ENCODE measurements around the gene SYNM. TPM values are rescaled to one million over a fixed set of nuclear protein-coding genes. Genes with fewer than 3 reads are reported as not detected.

Gene SYNM
- total and polyA plus RNA-seq, 2 donors (not counting 1 experiment from before 2014, with no cell fraction given) = 0.04 to 0.27 TPM

DNA sequence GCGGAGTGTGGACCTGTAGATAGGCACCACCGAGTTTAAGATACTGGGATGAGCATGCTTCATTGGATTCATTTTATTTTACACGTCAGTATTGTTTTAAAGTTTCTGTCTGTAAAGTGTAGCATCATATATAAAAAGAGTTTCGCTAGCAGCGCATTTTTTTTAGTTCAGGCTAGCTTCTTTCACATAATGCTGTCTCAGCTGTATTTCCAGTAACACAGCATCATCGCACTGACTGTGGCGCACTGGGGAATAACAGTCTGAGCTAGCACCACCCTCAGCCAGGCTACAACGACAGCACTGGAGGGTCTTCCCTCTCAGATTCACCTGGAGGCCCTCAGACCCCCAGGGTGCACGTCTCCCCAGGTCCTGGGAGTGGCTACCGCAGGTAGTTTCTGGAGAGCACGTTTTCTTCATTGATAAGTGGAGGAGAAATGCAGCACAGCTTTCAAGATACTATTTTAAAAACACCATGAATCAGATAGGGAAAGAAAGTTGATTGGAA lies 29.5 kb downstream of the SYNM start:
- POLR2A ChIA-PET = no interaction called here
- H3K27ac Mint-ChIP-seq = no peak overlapping the region
- no peak for TF ChIP-seq EZH2 (IDR thresholded peaks at IDR 0.05; ENCODE audit: borderline replicate concordance, insufficient read depth, low read depth, low read length, poor library complexity, severe bottlenecking)
- H3K27ac ChIP-seq (ENCODE audit: low read length in 2 of 2) = no peak overlapping the region
- H3K4me3 ChIP-seq (ENCODE audit: control extremely low read depth in 1 of 5, extremely low read depth in 1 of 5, insufficient read depth in 1 of 5, low read depth in 2 of 5, low read length in 4 of 5) = no peak overlapping the region
- no peak overlapping the region for H3K9ac ChIP-seq (ENCODE audit: low read length)
- no peaks in the 10 kb centered on the region for H3K9me3 Mint-ChIP-seq (ENCODE audit: insufficient read depth)
- H3K27me3 ChIP-seq (replicated peaks in 1 of 4; ENCODE audit: control extremely low read depth in 1 of 4, control insufficient read depth in 3 of 4, insufficient read depth in 4 of 4, low read length in 3 of 4) = no peaks in the 10 kb centered on the region
- H3K36me3 ChIP-seq (replicated peaks in 1 of 2; ENCODE audit: control extremely low read depth in 1 of 2, control insufficient read depth in 1 of 2, extremely low read depth in 1 of 2, insufficient read depth in 2 of 2, low read length in 1 of 2) = no peaks in the 10 kb centered on the region
- no peaks in the 10 kb centered on the region for H3K9me3 ChIP-seq (ENCODE audit: control extremely low read depth in 1 of 3, control insufficient read depth in 2 of 3, insufficient read depth in 1 of 3, low read length in 2 of 3)
- H2AFZ ChIP-seq (ENCODE audit: insufficient read depth, low read depth, low read length, poor library complexity, severe bottlenecking) = no peak overlapping the region
- intact Hi-C loops (cut with micrococcal nuclease) = no loop called here
- CTCF ChIA-PET = no interaction called here
- no peak overlapping the region for H3K4me2 ChIP-seq (replicated peaks; ENCODE audit: low read depth, low read length, poor library complexity, severe bottlenecking)
- H4K20me1 ChIP-seq (ENCODE audit: control insufficient read depth, insufficient read depth, low read length, poor library complexity, severe bottlenecking) = no peaks in the 10 kb centered on the region
- peaks cover 5% of the 10 kb centered on the region for H3K4me1 Mint-ChIP-seq
- no peak for ATAC-seq (ENCODE audit: low read depth)
- H3K4me1 ChIP-seq (ENCODE audit: control insufficient read depth in 2 of 2, insufficient read depth in 2 of 2, low read length in 2 of 2) = no peaks in the 10 kb centered on the region
- peaks cover 4% of the 10 kb centered on the region for H3K27me3 Mint-ChIP-seq
- no peaks in the 10 kb centered on the region for H3K79me2 ChIP-seq (ENCODE audit: control insufficient read depth, insufficient read depth, low read length)
- no peak for DNase-seq
- H3K4me3 Mint-ChIP-seq = no peak overlapping the region
- WGBS (ENCODE audit: insufficient coverage) = 88% methylated on average over 4 of the region's 11 CpGs

DNA sequence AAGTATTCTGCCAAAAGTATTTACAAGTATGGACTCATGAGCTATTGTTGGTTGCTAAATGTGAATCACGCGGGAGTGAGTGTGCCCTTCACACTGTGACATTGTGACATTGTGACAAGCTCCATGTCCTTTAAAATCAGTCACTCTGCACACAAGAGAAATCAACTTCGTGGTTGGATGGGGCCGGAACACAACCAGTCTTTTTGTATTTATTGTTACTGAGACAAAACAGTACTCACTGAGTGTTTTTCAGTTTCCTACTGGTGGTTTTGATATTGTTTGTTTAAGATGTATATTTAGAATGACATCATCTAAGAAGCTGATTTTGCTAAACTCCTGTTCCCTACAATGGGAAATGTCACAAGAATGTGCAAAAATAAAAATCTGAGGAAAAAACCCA lies 30.3 kb downstream of the SYNM start:
- Histone ChIP-seq H3K9ac (ENCODE audit: low read length) (no peak overlapping the region), H3K79me2 (ENCODE audit: control insufficient read depth, insufficient read depth, low read length) (no peaks in the 10 kb centered on the region), H3K4me2 (replicated peaks; ENCODE audit: low read depth, low read length, poor library complexity, severe bottlenecking) (no peak overlapping the region), H2AFZ (ENCODE audit: insufficient read depth, low read depth, low read length, poor library complexity, severe bottlenecking) (no peak overlapping the region), H3K36me3 (replicated peaks in 1 of 2; ENCODE audit: control extremely low read depth in 1 of 2, control insufficient read depth in 1 of 2, extremely low read depth in 1 of 2, insufficient read depth in 2 of 2, low read length in 1 of 2) (no peaks in the 10 kb centered on the region), H3K9me3 (ENCODE audit: control extremely low read depth in 1 of 3, control insufficient read depth in 2 of 3, insufficient read depth in 1 of 3, low read length in 2 of 3) (no peaks in the 10 kb centered on the region), H3K27me3 (replicated peaks in 1 of 4; ENCODE audit: control extremely low read depth in 1 of 4, control insufficient read depth in 3 of 4, insufficient read depth in 4 of 4, low read length in 3 of 4) (no peaks in the 10 kb centered on the region), H4K20me1 (ENCODE audit: control insufficient read depth, insufficient read depth, low read length, poor library complexity, severe bottlenecking) (no peaks in the 10 kb centered on the region), H3K4me3 (ENCODE audit: control extremely low read depth in 1 of 5, extremely low read depth in 1 of 5, insufficient read depth in 1 of 5, low read depth in 2 of 5, low read length in 4 of 5) (no peak overlapping the region), H3K27ac (ENCODE audit: low read length in 2 of 2) (no peak overlapping the region), H3K4me1 (ENCODE audit: control insufficient read depth in 2 of 2, insufficient read depth in 2 of 2, low read length in 2 of 2) (no peaks in the 10 kb centered on the region)
- ChIA-PET POLR2A (no interaction called here), CTCF (no interaction called here)
- H3K27me3 Mint-ChIP-seq = no peaks in the 10 kb centered on the region
- no peak for ATAC-seq (ENCODE audit: low read depth)
- no peak overlapping the region for H3K4me3 Mint-ChIP-seq
- no peak overlapping the region for H3K27ac Mint-ChIP-seq
- TF ChIP-seq, protein P1, sequence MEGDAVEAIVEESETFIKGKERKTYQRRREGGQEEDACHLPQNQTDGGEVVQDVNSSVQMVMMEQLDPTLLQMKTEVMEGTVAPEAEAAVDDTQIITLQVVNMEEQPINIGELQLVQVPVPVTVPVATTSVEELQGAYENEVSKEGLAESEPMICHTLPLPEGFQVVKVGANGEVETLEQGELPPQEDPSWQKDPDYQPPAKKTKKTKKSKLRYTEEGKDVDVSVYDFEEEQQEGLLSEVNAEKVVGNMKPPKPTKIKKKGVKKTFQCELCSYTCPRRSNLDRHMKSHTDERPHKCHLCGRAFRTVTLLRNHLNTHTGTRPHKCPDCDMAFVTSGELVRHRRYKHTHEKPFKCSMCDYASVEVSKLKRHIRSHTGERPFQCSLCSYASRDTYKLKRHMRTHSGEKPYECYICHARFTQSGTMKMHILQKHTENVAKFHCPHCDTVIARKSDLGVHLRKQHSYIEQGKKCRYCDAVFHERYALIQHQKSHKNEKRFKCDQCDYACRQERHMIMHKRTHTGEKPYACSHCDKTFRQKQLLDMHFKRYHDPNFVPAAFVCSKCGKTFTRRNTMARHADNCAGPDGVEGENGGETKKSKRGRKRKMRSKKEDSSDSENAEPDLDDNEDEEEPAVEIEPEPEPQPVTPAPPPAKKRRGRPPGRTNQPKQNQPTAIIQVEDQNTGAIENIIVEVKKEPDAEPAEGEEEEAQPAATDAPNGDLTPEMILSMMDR (IDR thresholded peaks at IDR 0.05) = no peak
- TF ChIP-seq EZH2 (IDR thresholded peaks at IDR 0.05; ENCODE audit: borderline replicate concordance, insufficient read depth, low read depth, low read length, poor library complexity, severe bottlenecking) = no peak
- H3K9me3 Mint-ChIP-seq (ENCODE audit: insufficient read depth) = no peaks in the 10 kb centered on the region
- intact Hi-C loops (cut with micrococcal nuclease) = no loop called here
- WGBS (ENCODE audit: insufficient coverage) = 100% methylated on average over 2 of the region's 4 CpGs
- no peak for DNase-seq
- no peaks in the 10 kb centered on the region for H3K4me1 Mint-ChIP-seq
